Transverse colon (tissue), 4 donors: ENCODE results near the gene IMMT. TPM values are rescaled to one million over a fixed set of nuclear protein-coding genes. Genes with fewer than 3 reads are reported as not detected.

Source experiments
- DNase-seq: peaks from one replicate; pipeline ENCODE4 v3.0.0-alpha.2; 2019
- H3K27ac ChIP-seq, 4 donors: fragments of 200-600 bp; sonication (generic); 2 replicates each; pipeline ENCODE4 v1.5.1; 2016 to 2018; ENCODE audit warnings: inconsistent platforms in 4 of 4
- H3K27me3 ChIP-seq: fragments of 200-600 bp; sonication (generic); 2 replicates; pipeline ENCODE4 v1.5.1; 2017; ENCODE audit warnings: inconsistent platforms
- H3K36me3 ChIP-seq, 4 donors: fragments of 200-600 bp; sonication (generic); 2 replicates each; pipeline ENCODE4 v1.5.1; 2017 to 2019; ENCODE audit warnings: inconsistent platforms in 4 of 4
- H3K4me1 ChIP-seq, 4 donors: fragments of 200-600 bp; sonication (generic); 2 replicates each; pipeline ENCODE4 v1.5.1; 2017 to 2020; ENCODE audit warnings: inconsistent platforms in 4 of 4
- H3K4me3 ChIP-seq, 4 donors: fragments of 200-600 bp; sonication (generic); 1 replicate in 1 of 4; 2 replicates in 3 of 4; pipeline versions ENCODE4 v1.5.1 to v1.6.1; 2017 to 2019; ENCODE audit warnings: inconsistent platforms in 4 of 4
- H3K9me3 ChIP-seq, 2 donors: fragments of 200-600 bp; sonication (generic); 2 replicates each; pipeline ENCODE4 v1.5.1; 2017 to 2019; ENCODE audit warnings: inconsistent platforms in 2 of 2
- CTCF ChIP-seq, 5 experiments: fragments of 200-600 bp in 3 of 5; fragments of 450-650 bp in 2 of 5; sonication (generic) in 3 of 5; IDR thresholded peaks; 1 replicate in 2 of 5; 2 replicates in 3 of 5; pipeline ENCODE4 v1.5.1; 2016 to 2017; ENCODE audit warnings: antibody characterized with exemption in 5 of 5, inconsistent platforms in 3 of 5, mild to moderate bottlenecking in 2 of 5, moderate library complexity in 1 of 5
- EP300 ChIP-seq: sonication (generic); formaldehyde crosslinking; IDR thresholded peaks from one replicate; pipeline ENCODE4 v1.6.1; 2017; ENCODE audit warnings: antibody characterized with exemption, low read depth
- POLR2A ChIP-seq: fragments of 450-650 bp; IDR thresholded peaks from one replicate; pipeline ENCODE4 v1.6.1; 2016; ENCODE audit warnings: antibody characterized with exemption, mild to moderate bottlenecking, moderate library complexity
- POLR2AphosphoS5 ChIP-seq, 3 donors: sonication (generic); formaldehyde crosslinking; IDR thresholded peaks; one replicate each; pipeline ENCODE4 v1.6.1; 2016; ENCODE audit warnings: antibody characterized with exemption in 3 of 3
- whole genome bisulfite sequencing, 2 donors: methylation state at CpG; one replicate each; pipeline ENCODE4 v1.1.5; 2018; ENCODE audit warnings: low coverage in 1 of 2; 5-methylcytosine and 5-hydroxymethylcytosine counted together
- in situ Hi-C, 4 donors: fragments of 200-750 bp; cut with MboI; loops; one replicate each; pipeline versions ENCODE4 v1.15.0 to v1.15.1; 2017; ENCODE audit warnings: low sequenced_read_pairs in 3 of 4, low pct_ligation_motif_present in 1 of 4, low pct_unique_long_range_greater_than_20kb in 1 of 4
- intact Hi-C: fragments of 100-400 bp; cut with DNase I; formaldehyde crosslinking; loops from one replicate; pipeline ENCODE4 v1.15.1; 2023; ENCODE audit warnings: low total_unique reads
- total RNA-seq, 4 donors: library from RNA; depleted of rRNA; stranded (reverse); fragments of >200 nt; gene quantifications; one replicate each; pipeline ENCODE4 v1.1.0, GENCODE V29; 2016

Gene IMMT
- total RNA-seq, 4 donors from 2014 or later = 44.4 to 149 (median 85.8) TPM

- H3K9me3 ChIP-seq = no peaks in the 10 kb centered on the region
- TF ChIP-seq EP300 = no peak
- TF ChIP-seq CTCF (IDR thresholded peaks at IDR 0.05) = no peak
- TF ChIP-seq POLR2A = no peak
- no peak for TF ChIP-seq POLR2AphosphoS5 (IDR thresholded peaks at IDR 0.05)
- H3K36me3 ChIP-seq = no peaks in the 10 kb centered on the region
- peaks cover 4 to 24% (median 13%) of the 10 kb centered on the region in 4 donors for H3K4me1 ChIP-seq
- DNase-seq = no peak
- no peaks in the 10 kb centered on the region for H3K27me3 ChIP-seq
- H3K4me3 ChIP-seq = no peak overlapping the region
- H3K27ac ChIP-seq = no peak overlapping the region
- in situ Hi-C loops = loop anchor here in 3 of 4 donors (10.0 to 25.0 kb wide), 3 partner anchors 135 to 218 kb away; partner anchors contain the start of gene KDM3A (in 1 of the 3)
- WGBS, 2 donors = 58 to 92% methylated on average over 2 to 9 of the region's 9 CpGs
- intact Hi-C loops = loop anchor here (10.0 kb wide), 1 partner anchor 108 kb away; the partner anchor contains the start of gene REEP1
These were observed 31.6 kb upstream of the IMMT start for GRCh38 chr2:86226636-86227520.

GRCh38 chr2:86226070-86226469 is 30.8 kb upstream of the IMMT start:
- in situ Hi-C loops (loop anchor here in 3 of 4 donors (10.0 to 25.0 kb wide), 3 partner anchors 136 to 219 kb away; partner anchors contain the start of gene KDM3A (in 1 of the 3)), intact Hi-C loops (loop anchor here (10.0 kb wide), 1 partner anchor 109 kb away; the partner anchor contains the start of gene REEP1)
- peak overlapping the region in 3 of 4 donors; percentile 75 to 87 (median 78) for H3K27ac ChIP-seq
- peaks cover 4 to 24% (median 18%) of the 10 kb centered on the region in 4 donors for H3K4me1 ChIP-seq
- TF ChIP-seq POLR2A (no peak), EP300 (no peak), POLR2AphosphoS5 (IDR thresholded peaks at IDR 0.05) (no peak), CTCF (IDR thresholded peaks at IDR 0.05) (no peak)
- H3K9me3 ChIP-seq = no peaks in the 10 kb centered on the region
- no peaks in the 10 kb centered on the region for H3K27me3 ChIP-seq
- no peak overlapping the region for H3K4me3 ChIP-seq
- 82 to 93% methylated on average over 3 to 4 of the region's 4 CpGs for WGBS, 2 donors
- no peaks in the 10 kb centered on the region for H3K36me3 ChIP-seq
- DNase-seq = no peak

- peak; percentile 31 for DNase-seq
- no peak for TF ChIP-seq CTCF (IDR thresholded peaks at IDR 0.05)
- no peak for TF ChIP-seq POLR2A
- no peak for TF ChIP-seq EP300
- peak in 2 of 3 donors; percentile 27 to 42 for TF ChIP-seq POLR2AphosphoS5 (IDR thresholded peaks at IDR 0.05)
- intact Hi-C loops = loop anchor here (10.0 kb wide), 1 partner anchor 109 kb away; the partner anchor contains the start of gene REEP1
- Histone ChIP-seq H3K9me3 (no peaks in the 10 kb centered on the region), H3K27ac (peak overlapping the region; percentile 51 to 87 (median 76)), H3K4me3 (no peak overlapping the region), H3K36me3 (no peaks in the 10 kb centered on the region), H3K4me1 (peaks cover 4 to 24% (median 18%) of the 10 kb centered on the region in 4 donors), H3K27me3 (no peaks in the 10 kb centered on the region)
- WGBS, 2 donors = 47 to 60% methylated on average over 1 to 6 of the region's 6 CpGs
- in situ Hi-C loops = loop anchor here in 3 of 4 donors (10.0 to 25.0 kb wide), 3 partner anchors 137 to 219 kb away; partner anchors contain the start of gene KDM3A (in 1 of the 3)
These were observed 30.3 kb upstream of the IMMT start for GRCh38 chr2:86225581-86225980.
